ENCODE data around the gene RFTN1. TPM values are rescaled to one million over a fixed set of nuclear protein-coding genes. Genes with fewer than 3 reads are reported as not detected.

Gene RFTN1
- total and polyA plus RNA-seq, 10 of the 15 experiments (the other 5 are each of a cell fraction or from before 2014, with no cell fraction given) = 20.6 to 213 (median 147) TPM

GRCh38 chr3:16430717-16431630 is 82.5 kb downstream of the RFTN1 start (continued):
- TF ChIP-seq HCFC1 (IDR thresholded peaks at IDR 0.05; ENCODE audit: low read length) = no peak
- peak; percentile 10; the same call in 1 of the 2 replicates for TF ChIP-seq SMC3 (IDR thresholded peaks at IDR 0.05; ENCODE audit: borderline replicate concordance, low read length)
- TF ChIP-seq IRF4 (IDR thresholded peaks at IDR 0.05; ENCODE audit: low read depth, low read length) = no peak
- 0 out of 2 replicates have a peak, but pooled peaks have one; percentile 25 for TF ChIP-seq NR2F1 (conservative IDR thresholded peaks at IDR 0.05)
- peak; percentile 62; the same call in 1 of the 2 replicates for TF ChIP-seq GATAD2B (conservative IDR thresholded peaks at IDR 0.05; ENCODE audit: low read depth)
- no peak for TF ChIP-seq CREM (IDR thresholded peaks at IDR 0.05; ENCODE audit: low read depth)
- peak; percentile 68 for TF ChIP-seq MTA2 (IDR thresholded peaks at IDR 0.05; ENCODE audit: low read depth)
- no peak for TF ChIP-seq ZNF622 (IDR thresholded peaks at IDR 0.05)
- no peak for TF ChIP-seq SUPT20H (IDR thresholded peaks at IDR 0.05; ENCODE audit: borderline replicate concordance, control insufficient read depth, low read depth, low read length)
- TF ChIP-seq DPF2 (IDR thresholded peaks at IDR 0.05) = peak; percentile 37
- TF ChIP-seq MYC (IDR thresholded peaks at IDR 0.05; ENCODE audit: insufficient read depth, insufficient read length, insufficient replicate concordance, low read length, severe bottlenecking) = no peak
- TF ChIP-seq TAF1 (IDR thresholded peaks at IDR 0.05; ENCODE audit: borderline replicate concordance, low read depth, low read length) = no peak
- no peak for TF ChIP-seq NKRF (conservative IDR thresholded peaks at IDR 0.05)
- no peak for TF ChIP-seq EZH2 (IDR thresholded peaks at IDR 0.05; ENCODE audit: borderline replicate concordance, control insufficient read depth, low read depth, low read length)
- 0 out of 2 replicates have a peak, but pooled peaks have one; percentile 20 for TF ChIP-seq ZNF592 (IDR thresholded peaks at IDR 0.05)
- TF ChIP-seq RELB (IDR thresholded peaks at IDR 0.05; ENCODE audit: low read depth) = no peak; the same call in 1 of the 2 replicates
- 0 out of 2 replicates have a peak, but pooled peaks have one; percentile 62 for TF ChIP-seq NBN (IDR thresholded peaks at IDR 0.05)
- TF ChIP-seq CBX3 (IDR thresholded peaks at IDR 0.05; ENCODE audit: borderline replicate concordance, low read depth) = no peak
- no peak for TF ChIP-seq CTCF (IDR thresholded peaks at IDR 0.05 in 2 of 3, conservative IDR thresholded peaks at IDR 0.05 in 1 of 3; ENCODE audit: control insufficient read depth in 2 of 3, extremely low read depth in 1 of 3, insufficient read depth in 1 of 3, low read depth in 3 of 3, low read length in 3 of 3)
